ENCODE measurements around the gene PPP1R9B.

- TF ChIP-seq YY1 (IDR thresholded peaks at IDR 0.05; ENCODE audit: insufficient read depth, insufficient read length) (no peak), ZNF274 (IDR thresholded peaks at IDR 0.05; ENCODE audit: low read depth, low read length) (no peak), SUZ12 (IDR thresholded peaks at IDR 0.05; ENCODE audit: extremely low read depth, insufficient read depth, insufficient read length) (no peak)
Observed at GRCh38 chr17:50129728-50130558, 20.5 kb downstream of the PPP1R9B start, which contains the start of gene SAMD14.

Data from NT2/D1 (cell line).